HG02884 (cell line): ENCODE results near the gene SEMA7A.
"Not testable (repeated sequence)": the region's sequence is repeated elsewhere in the genome, so short reads cannot be mapped to it uniquely, and the experiment has no call there.

Source experiments
- ATAC-seq: cut with Tn5 transposase; IDR thresholded peaks from one replicate; pipeline ENCODE4 v1.9.1; 2021; ENCODE audit warnings: mild to moderate bottlenecking, moderate library complexity; ENCODE audit not compliant: unreplicated experiment

SEMA7A gene

GRCh38 chr15:74433592-74434262 is at the start of gene SEMA7A:
SEMA7A (minus strand) TSS chr15:74433958; CDS start chr15:74433918, 40 bp downstream.
- ATAC-seq = peak; percentile 71

GRCh38 chr15:74482661-74483060 is 48.9 kb upstream of the SEMA7A start:
- ATAC-seq = no peak

DNA sequence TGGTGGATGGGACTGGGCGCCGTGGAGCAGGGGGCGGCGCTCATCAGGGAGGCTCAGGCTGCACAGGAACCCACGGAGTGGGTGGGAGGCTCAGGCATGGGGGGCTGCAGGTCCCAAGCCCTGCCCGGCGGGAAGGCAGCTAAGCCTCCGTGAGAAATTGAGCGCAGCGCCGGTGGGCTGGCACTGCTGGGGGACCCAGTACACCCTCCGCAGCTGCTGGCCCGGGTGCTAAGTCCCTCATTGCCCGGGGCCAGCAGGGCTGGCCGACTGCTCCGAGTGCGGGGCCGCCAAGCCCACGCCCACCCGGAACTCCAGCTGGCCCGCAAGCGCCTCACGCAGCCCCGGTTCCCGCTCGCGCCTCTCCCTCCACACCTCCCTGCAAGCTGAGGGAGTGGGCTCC is 46.6 kb upstream of the SEMA7A start:
- ATAC-seq = not testable (repeated sequence)

DNA sequence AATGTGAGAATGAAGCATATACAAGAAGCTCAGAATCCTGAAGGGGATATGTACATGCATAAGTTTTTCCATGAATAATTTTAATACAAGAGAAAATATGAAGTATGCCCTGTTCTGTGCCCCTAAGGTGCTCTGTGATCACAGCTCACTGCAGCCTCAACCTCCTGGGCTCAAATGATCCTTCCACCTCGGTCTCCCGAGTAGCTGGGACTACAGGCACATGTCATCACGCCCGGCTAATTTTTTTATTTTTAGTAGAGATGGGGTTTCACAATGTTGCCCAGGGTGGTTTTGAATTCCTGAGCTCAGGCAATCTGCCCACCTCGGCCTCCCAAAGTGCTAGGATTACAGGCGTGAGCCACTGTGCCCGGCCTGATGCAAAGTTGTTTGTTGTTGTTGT is 37.9 kb upstream of the SEMA7A start:
- ATAC-seq = not testable (repeated sequence)

GRCh38 chr15:74470631-74471395 is 37.1 kb upstream of the SEMA7A start:
- no peak for ATAC-seq

DNA sequence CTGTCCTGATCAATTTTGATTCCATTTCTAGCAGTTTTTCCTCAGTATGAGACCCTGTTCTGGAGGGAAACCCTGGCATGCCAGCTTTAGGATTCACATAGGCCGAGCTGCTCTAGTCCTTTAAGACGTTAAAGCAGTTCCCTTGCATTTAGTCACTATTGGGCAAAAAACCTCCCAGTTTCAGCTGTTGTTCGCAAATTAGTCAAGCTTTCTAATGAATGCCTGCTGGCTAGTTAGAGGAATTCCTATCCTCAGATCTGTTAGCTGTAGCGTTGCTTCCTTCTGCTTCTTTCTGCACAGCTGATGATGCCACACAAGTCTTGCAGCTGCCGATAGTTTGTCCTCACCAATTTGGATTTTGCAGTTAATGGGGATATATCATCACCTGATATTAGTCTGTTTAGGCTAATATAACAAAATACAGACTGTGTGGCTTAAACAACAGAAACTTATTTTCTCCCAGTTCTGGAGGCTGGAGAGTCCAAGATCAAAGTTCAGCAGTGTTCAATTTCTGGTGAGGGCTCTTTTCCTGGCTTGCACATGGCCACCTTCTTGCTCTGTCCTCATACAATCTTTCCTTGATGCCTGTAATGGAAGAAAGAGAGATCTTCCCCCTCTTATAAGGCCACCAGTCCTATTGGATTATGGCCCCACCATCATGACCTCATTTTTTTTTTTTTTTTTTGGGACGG is 34.7 kb upstream of the SEMA7A start:
- ATAC-seq = no peak

- no peak for ATAC-seq
Observed at GRCh38 chr15:74466570-74466969, 32.8 kb upstream of the SEMA7A start.

GRCh38 chr15:74464897-74465296 is 31.1 kb upstream of the SEMA7A start:
- ATAC-seq = no peak

- ATAC-seq = no peak
Observed at GRCh38 chr15:74464216-74464615, 30.5 kb upstream of the SEMA7A start.

GRCh38 chr15:74463634-74464033 is 29.9 kb upstream of the SEMA7A start:
- ATAC-seq = no peak

DNA sequence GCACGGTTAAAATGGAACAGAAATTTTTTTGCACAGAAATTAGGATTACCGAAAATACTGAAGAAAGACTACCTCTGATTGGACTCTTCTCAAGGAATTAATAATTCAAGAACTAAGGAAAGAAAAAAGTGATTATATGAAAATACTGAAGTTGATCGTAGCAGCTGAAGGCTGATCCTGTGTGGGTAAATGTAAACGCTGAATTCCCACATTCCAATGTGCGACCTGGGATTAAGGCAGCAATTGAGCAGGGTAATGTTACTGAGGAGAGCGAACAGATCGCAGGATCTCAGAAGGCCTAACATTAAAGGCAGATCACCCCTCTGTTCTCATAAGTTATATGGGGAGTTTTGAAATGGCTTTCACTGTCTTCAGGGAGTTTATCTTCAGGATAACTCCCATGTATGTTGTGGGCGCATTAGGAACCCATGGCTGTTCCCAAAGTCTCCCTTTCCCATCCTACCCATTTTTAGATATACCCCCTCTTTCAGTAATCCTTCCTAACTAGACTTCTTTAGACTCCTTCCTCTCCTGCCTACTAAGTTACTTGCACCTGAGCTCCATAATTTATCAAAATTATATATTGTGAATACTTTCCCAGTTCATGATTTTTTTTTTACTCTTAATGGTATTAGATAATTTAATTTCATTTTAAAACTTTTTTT is 28.2 kb upstream of the SEMA7A start:
- no peak for ATAC-seq

GRCh38 chr15:74460871-74461846 is 27.4 kb upstream of the SEMA7A start, which contains the start of gene UBL7:
UBL7 (minus strand) TSS chr15:74461160; CDS start chr15:74458867, 2,293 bp downstream.
- peak; percentile 84 for ATAC-seq

GRCh38 chr15:74460298-74460697 is 26.5 kb upstream of the SEMA7A start:
- ATAC-seq = no peak

DNA sequence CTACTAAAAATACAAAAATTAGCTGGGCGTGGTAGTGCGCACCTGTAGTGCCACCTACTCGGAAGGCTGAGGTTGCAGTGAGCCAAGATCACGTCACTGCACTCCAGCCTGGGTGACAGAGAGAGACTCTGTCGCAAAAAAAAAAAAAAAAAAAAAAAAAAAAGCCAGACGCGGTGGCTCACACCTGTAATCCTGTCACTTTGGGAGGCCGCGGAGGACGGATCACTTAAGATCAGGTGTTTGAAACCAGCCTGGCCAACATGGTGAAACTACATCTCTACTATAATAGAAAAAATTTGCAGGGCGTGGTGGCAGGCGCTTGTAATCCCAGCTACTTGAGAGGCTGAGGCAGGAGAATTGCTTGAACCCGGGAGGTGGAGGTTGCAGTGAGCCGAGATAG is 26.0 kb upstream of the SEMA7A start:
- ATAC-seq = not testable (repeated sequence)

DNA sequence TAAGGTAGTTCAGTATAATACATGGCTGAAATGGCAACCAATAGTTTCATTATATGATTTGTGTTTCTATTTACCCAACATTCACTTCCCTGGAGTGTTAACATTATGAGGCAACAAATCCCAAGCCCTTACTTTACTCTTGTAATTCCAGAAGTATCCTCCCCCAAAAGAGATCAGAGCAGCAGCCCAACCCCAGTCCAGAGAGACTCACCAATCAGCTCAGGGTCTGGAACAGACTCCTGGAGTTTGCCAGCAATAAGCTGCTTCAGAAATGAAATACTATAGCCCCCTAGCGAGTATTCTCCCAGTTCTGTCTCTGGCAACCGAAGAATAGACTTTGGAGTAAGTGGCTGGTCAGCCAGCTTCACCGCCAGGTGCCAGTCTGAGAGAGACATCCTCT is 24.7 kb upstream of the SEMA7A start:
- no peak for ATAC-seq

- not testable (repeated sequence) for ATAC-seq
Observed at GRCh38 chr15:74457036-74457435, 23.3 kb upstream of the SEMA7A start.

DNA sequence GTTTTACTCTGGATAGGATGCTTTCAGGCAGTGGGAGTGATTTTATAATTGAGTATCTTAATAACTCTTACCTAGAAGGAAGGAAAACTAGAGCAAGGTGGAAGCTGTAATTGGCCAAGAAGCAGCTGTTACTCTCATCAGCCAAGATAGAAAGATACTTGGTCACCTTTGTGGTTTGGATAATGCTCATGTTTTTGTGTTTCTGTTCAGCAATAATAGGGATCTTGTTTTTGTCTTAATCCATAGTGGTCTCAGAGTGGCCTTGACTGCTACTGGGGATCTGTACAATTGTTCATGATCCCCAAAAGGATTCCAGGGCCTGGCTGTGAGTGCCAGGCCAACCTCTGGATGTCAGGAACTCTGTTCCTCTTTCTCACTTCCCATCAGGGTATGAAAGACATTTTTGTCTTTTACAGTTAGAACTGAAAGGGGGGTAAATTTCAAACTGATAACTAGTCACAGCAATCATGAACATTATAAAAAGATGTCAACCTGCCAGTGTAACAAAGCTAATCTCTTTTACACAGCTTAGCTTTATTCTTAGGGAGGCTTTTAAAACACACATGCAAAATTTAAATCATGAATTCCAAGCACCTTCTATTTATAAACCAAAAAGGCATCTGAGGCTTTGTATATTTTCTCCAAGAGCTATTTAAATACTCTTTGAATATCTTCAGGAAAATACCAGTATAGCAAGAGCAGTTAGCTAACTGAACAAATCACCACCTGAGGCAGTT is 21.2 kb upstream of the SEMA7A start:
- ATAC-seq = no peak

GRCh38 chr15:74453925-74454763 is 20.4 kb upstream of the SEMA7A start:
- ATAC-seq = no peak
